Measurements from ENCODE around the gene SLC6A17.

The SLC6A17 gene

GRCh38 chr1:110174961-110175360 lies 24.7 kb downstream of the SLC6A17 start:
- no peak for DNase-seq (ENCODE audit: low read depth)

DNA sequence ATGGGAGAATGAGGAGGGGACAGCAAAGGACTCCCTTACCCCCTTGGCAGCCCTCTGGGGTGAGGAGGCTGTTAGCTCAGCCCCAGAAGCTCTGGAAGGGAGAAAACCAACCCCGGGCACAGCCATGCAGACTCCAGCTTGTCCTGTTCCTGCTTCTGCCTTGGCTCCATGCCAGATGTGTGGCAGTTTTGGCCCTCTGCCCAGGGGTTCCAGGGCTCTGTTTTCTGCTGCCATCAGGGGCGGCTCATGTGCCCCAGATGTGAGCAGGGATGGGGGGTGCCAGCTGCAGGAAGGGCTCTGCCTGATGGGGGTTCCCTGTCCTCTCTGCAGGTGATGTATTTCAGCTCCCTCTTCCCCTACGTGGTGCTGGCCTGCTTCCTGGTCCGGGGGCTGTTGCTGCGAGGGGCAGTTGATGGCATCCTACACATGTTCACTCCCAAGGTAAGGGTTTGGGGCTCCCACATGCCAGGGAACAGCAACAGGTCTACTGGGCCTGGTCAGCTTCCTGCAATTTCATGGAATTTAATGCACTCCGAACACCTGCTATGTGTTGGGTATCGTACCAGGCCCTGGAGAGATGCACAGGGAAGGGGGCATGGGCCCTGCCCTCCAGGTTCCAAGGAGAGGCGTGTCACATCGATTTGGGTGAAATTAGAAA lies 26.1 kb downstream of the SLC6A17 start:
- no peak for DNase-seq (ENCODE audit: low read depth)

DNA sequence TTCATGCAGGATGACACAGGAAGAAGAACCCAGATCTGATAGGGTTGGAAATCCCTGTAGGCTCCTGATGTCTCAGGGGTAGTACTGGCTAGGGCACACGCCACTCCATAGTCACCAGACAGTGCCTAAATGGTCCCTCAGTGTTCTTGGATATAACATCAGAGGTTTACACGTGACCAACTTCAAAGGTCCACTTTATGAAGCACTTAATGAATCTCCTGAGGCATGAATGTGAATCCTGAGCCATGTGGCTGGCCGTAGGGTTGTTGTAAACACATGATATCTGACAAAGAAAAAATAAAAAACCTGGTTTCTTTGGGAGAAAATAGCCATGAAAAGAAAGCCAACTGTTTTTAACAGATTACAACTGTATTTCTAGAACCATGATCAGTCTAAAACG lies 27.5 kb downstream of the SLC6A17 start:
- no peak for DNase-seq (ENCODE audit: low read depth)

DNA sequence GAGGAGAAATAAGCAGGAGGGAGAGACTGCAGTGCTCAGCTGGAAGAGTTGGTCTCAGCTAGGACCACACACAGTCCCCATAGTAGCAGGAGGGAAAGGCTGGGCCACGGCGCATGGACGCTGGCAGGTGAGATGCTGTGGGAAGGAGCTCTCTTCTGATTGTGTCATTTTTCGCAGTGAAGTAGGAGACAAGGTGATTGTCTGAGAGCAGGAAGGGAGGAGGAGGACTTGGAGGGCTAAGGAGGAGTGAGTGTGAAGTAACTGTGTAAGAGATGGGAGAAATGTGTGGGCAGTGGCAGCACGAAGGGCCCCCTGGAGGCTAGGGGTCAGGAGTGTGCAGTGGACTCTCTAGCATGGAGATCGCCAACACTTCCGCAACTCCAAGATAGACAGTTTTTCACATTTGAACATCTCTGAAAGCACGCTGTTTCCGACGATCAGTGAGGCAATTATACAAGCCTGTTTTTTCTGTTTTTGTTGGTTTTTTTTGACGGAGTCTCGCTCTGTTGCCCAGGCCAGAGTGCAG lies 33.4 kb downstream of the SLC6A17 start:
- DNase-seq (ENCODE audit: low read depth), result no peak

- DNase-seq (ENCODE audit: low read depth), result no peak
These were observed 34.2 kb downstream of the SLC6A17 start for GRCh38 chr1:110184446-110184845.

GRCh38 chr1:110185181-110185580 lies 34.9 kb downstream of the SLC6A17 start:
- DNase-seq (ENCODE audit: low read depth), result no peak

DNA sequence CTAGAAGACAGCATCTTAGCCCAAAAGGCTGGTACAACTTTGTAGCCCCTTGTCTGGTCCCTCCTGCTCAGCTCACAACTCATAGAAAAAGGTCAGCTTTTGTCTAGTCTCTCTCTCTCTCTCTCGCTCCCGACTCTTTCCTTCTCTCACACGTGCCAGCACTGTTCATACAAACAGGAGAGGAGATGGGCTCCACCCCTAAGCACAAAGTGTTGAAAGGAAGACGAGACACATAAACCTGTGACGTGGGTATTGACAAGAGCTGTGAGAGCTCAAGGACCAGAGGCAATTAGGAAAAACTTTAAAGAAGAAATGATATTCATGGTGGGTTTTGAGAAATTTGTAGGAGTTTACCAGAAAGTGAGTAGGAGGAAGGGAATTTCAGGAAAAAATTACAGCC lies 36.3 kb downstream of the SLC6A17 start:
- no peak for DNase-seq (ENCODE audit: low read depth)

- no peak for DNase-seq (ENCODE audit: low read depth)
These were observed 37.0 kb downstream of the SLC6A17 start for GRCh38 chr1:110187139-110187890.

DNA sequence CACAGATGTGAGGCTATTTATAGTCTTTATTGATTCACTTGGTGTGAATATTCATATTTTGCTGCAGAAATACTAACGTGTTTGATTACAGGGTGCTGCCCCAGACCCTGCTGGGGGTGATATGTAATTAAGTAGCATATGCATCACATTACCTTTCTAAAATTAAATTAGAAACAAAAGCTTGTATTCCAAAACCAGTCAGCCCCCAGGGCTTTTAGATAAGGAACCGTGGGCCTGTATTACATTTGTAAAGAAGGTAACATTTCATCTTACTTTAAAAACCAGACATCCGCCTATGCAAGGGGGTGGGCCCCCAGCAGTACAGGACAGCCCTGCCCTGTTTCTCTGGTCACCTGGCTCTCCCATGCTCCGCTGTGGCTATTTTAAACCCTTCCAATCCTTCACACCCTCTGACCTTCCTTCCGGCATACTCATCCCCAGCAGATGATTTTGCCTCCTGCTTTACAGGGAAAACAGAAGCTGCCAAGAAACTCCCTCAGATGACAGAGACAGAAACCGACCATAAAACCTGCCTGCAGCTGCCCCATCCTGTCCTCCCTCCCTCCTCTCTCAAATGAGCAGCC lies 37.8 kb downstream of the SLC6A17 start:
- DNase-seq (ENCODE audit: low read depth), result no peak

- no peak for DNase-seq (ENCODE audit: low read depth)
These were observed 38.9 kb downstream of the SLC6A17 start for GRCh38 chr1:110189181-110189580.

GRCh38 chr1:110190282-110190929 lies 40.1 kb downstream of the SLC6A17 start:
- no peak for DNase-seq (ENCODE audit: low read depth)

DNA sequence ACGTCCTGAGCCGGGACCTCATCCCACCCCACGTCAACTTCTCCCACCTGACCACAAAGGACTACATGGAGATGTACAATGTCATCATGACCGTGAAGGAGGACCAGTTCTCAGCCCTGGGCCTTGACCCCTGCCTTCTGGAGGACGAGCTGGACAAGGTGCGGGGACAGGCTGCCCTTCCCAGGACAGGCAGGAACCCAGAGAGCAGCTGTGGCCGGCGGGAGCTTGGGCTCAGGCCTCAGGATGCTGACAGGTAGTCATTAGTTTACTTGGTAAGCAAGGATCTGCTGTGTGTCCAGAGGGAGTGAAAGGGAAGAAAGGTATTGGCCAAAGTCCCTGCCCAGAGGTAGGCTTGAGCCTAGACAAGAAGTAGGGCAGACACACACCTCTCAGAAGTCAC lies 42.2 kb downstream of the SLC6A17 start:
- DNase-seq (ENCODE audit: low read depth), result no peak

- DNase-seq (ENCODE audit: low read depth), result no peak
These were observed 44.9 kb downstream of the SLC6A17 start for GRCh38 chr1:110195196-110195595.

- no peak for DNase-seq (ENCODE audit: low read depth)
These were observed 46.8 kb downstream of the SLC6A17 start for GRCh38 chr1:110196917-110197765.

DNA sequence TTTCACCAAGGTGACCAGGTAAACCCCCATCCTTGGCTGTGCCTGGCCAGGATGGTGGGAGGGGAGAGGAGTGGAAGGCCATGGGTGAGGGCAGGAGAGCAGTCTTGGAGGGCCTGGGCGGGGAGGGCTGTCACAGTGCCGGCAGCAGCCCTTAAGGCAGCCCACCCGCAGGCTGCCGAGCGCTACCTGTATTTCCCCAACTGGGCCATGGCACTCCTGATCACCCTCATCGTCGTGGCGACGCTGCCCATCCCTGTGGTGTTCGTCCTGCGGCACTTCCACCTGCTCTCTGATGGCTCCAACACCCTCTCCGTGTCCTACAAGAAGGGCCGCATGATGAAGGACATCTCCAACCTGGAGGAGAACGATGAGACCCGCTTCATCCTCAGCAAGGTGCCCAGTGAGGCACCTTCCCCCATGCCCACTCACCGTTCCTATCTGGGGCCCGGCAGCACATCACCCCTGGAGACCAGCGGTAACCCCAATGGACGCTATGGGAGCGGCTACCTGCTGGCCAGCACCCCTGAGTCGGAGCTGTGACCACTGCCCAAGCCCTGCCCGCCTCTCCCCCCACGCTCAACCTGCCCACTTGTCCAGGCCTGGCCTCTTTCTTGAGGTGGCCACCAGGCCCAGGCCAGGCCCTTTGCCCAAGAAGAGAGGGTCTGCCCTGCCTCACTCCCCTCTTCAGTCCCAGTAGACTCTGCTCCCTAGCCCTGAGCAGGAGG lies 47.8 kb downstream of the SLC6A17 start:
- no peak for DNase-seq (ENCODE audit: low read depth)

DNA sequence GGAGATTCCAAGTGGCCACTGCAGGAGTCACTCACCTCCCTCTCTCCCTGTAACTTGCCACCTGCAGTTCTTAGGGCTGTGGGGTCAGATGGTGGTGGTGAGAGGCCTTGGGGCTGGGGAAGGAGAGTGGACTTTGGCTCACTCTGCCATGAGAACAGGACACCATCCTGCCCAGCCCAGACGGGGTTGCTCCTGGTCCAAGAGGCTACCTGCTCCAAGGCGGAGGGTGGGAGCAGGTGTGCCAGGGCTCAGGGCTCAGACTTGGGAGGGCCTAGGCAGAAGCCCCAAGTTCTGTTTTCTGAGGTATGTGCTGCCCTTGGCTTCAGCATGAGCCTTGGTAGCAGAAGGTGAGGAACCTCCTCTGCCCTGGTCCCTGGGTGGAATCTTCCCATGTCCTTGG lies 48.5 kb downstream of the SLC6A17 start:
- no peak for DNase-seq (ENCODE audit: low read depth)

DNA sequence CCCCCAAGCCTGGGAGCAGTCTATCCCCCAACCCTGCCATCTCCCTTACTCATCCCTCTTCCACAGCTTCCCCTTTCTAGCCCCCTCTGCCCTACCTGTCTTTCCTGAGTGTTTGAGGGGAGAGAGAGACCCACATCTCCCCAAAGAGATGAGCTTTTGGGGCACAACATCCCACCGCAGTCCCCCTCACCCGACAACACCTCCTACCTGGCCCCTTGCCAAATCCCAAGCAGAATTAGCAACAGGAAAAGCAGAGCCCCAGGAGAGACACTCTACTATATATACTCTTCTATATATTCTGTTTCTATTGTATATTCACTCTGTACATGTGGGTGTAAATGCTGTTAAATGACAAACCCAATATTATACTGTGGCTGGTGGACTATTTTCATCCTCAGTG lies 49.9 kb downstream of the SLC6A17 start:
- no peak for DNase-seq (ENCODE audit: low read depth)

DNA sequence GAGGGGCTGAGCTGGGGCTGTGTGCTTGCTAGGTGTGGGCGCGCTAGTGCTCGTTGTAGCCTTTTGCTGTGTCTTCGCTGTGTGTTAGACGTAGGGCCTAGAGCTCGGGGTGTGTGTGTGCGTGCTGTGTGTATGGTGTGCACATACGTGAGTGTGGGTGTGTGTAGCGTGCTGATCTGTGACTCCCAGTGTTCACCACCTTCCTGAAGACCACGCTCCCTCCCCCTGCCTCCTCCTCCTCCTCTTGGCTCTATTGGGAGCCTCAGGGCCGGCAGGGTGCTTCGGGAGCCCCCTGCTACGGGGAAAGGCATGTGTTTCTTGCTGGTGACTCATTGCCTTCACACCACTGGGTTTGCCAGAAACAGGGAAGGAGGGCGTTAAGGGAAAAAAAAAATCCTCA lies 50.4 kb downstream of the SLC6A17 start:
- no peak for DNase-seq (ENCODE audit: low read depth)

DNA sequence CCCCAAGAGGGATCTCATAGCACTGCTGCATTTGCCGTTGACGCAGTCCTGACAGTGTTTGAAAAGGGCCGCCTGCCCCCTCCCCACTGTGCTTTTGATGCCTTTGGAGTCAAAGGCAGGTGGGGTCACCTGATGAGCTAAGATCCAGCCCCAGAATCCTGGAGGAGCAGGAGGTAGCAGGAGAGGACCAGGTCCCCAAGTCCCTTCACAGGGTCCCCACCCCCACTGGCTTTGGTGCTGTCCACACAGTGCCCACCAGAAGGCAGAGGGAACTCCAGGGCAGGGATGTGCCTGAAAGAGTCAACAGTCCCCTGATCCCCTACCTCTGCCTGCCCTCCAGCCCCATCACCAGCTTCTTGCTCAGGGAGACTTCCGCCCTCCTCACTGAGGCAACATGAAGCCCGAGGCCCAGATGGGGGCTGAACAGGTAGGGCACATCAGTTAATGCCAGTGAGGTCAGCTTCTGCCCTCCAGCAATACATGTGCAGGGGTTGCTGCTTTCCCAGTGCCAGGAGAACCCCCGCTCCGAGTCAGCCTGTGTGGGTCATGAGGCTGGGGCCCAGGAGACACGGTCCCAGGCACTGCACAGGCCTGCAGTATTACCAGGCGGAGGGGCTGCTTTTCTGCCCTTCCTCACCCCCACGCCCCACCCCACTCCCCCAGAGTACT lies 51.0 kb downstream of the SLC6A17 start:
- no peak for DNase-seq (ENCODE audit: low read depth)

DNA sequence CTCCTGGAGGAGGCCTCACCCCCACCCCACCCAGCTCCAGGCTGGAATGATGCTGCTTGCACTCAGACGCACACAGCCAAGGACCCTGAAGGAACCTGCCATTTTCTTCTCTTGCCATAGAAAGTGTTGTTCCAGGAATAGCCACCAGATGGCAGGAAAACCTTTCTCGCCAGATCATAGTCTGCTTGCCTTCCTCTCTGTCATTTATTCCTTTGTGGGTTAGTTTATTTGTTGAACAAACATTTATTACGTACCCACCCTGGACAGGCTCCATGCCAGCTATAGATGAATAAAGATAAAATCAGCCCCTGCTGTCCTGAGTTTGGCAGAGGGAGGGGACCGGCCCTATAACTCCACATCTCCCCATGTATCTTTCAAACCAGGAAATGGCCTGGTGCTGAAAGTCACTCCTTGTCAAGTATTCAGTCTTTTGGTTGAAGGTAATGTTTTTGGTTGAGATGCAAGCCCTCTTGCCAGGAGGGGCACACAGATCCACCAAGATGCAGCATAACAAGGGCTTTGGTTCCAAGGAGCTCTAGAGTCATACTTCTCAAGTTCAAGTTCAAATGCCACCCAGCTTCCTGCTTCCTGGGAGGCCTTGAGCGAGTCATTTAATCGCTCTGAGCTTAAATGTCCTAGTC lies 52.8 kb downstream of the SLC6A17 start:
- DNase-seq (ENCODE audit: low read depth), result no peak

Measured in stimulated activated CD8-positive, alpha-beta memory T cell treated with anti-CD3 and anti-CD28 coated beads, Interleukin-15, amount 100 ng/mL, for 24 hours (primary cell).